HG03025 (cell line): Measurements from ENCODE around the gene SOAT2.
"Not testable (repeated sequence)": the region's sequence is repeated elsewhere in the genome, so short reads cannot be mapped to it uniquely, and the experiment has no call there.

ENCODE experiments used
- ATAC-seq: cut with Tn5 transposase; IDR thresholded peaks from one replicate; pipeline ENCODE4 v1.9.1; 2021; ENCODE audit warnings: mild to moderate bottlenecking, moderate library complexity; ENCODE audit not compliant: unreplicated experiment, low FRiP score

SOAT2 gene

GRCh38 chr12:53079226-53080117 is 23.8 kb upstream of the SOAT2 start, which contains the start of gene SPRYD3:
TSS of gene SPRYD3 (minus strand) at chr12:53079390. CDS start at chr12:53079333, 57 bp downstream.
- peak; percentile 94 for ATAC-seq

GRCh38 chr12:53082637-53083175 is 20.6 kb upstream of the SOAT2 start:
- no peak for ATAC-seq

GRCh38 chr12:53086361-53086760 is 16.9 kb upstream of the SOAT2 start:
- no peak for ATAC-seq

GRCh38 chr12:53090105-53090504 is 13.2 kb upstream of the SOAT2 start:
- ATAC-seq = no peak

GRCh38 chr12:53090554-53090953 is 12.7 kb upstream of the SOAT2 start:
- no peak for ATAC-seq

- ATAC-seq = no peak
Observed at GRCh38 chr12:53091756-53092155, 11.5 kb upstream of the SOAT2 start.

GRCh38 chr12:53093777-53094393 is 9.4 kb upstream of the SOAT2 start:
- ATAC-seq = no peak

- no peak for ATAC-seq
Observed at GRCh38 chr12:53094394-53094787, 8.9 kb upstream of the SOAT2 start.

- not testable (repeated sequence) for ATAC-seq
Observed at GRCh38 chr12:53094796-53095595, 8.3 kb upstream of the SOAT2 start.

- not testable (repeated sequence) for ATAC-seq
Observed at GRCh38 chr12:53095596-53095895, 7.7 kb upstream of the SOAT2 start.

GRCh38 chr12:53096089-53096741 is 7.1 kb upstream of the SOAT2 start:
- ATAC-seq = no peak

- ATAC-seq = no peak
Observed at GRCh38 chr12:53096759-53097158, 6.5 kb upstream of the SOAT2 start.

GRCh38 chr12:53097207-53097563 is 6.1 kb upstream of the SOAT2 start:
- no peak for ATAC-seq

- no peak for ATAC-seq
Observed at GRCh38 chr12:53097564-53098353, 5.5 kb upstream of the SOAT2 start, which contains the start of gene IGFBP6. TSS of gene IGFBP6 (plus strand) at chr12:53097667. CDS start at chr12:53097718, 51 bp downstream.

- ATAC-seq = no peak
Observed at GRCh38 chr12:53098354-53098981, 4.8 kb upstream of the SOAT2 start.

- ATAC-seq = no peak
Observed at GRCh38 chr12:53099071-53099882, 4.0 kb upstream of the SOAT2 start.

GRCh38 chr12:53100466-53101151 is 2.7 kb upstream of the SOAT2 start:
- no peak for ATAC-seq

GRCh38 chr12:53101266-53101665 is 2.0 kb upstream of the SOAT2 start:
- no peak for ATAC-seq
